GM19193 (cell line): Measurements from ENCODE around the gene IFT81.

Experiments
- POLR2A ChIP-seq: IDR thresholded peaks from 4 replicates; pipeline ENCODE4 v1.6.1; 2011; ENCODE audit not compliant: insufficient read depth, insufficient read length; ENCODE audit errors: extremely low read depth

Gene IFT81

DNA sequence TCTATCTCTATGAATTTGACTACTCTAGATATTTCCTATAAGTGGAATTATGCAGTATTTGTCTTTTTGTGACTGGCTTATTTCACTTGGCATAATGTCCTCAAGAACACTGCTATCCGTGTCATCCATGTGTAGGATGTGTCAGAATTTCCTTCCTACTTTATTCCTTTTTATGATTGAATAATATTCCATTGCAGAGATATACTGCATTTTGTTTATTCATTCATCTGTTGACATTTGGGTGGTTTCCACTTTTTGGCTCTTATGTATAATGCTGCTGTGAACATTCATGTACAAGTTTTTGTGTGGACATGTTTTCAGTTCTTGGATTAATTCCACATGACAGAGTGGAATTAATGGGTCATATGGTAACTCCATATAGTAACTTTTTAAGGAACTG, 111.2 kb downstream of the IFT81 start:
- no peak for TF ChIP-seq POLR2A

DNA sequence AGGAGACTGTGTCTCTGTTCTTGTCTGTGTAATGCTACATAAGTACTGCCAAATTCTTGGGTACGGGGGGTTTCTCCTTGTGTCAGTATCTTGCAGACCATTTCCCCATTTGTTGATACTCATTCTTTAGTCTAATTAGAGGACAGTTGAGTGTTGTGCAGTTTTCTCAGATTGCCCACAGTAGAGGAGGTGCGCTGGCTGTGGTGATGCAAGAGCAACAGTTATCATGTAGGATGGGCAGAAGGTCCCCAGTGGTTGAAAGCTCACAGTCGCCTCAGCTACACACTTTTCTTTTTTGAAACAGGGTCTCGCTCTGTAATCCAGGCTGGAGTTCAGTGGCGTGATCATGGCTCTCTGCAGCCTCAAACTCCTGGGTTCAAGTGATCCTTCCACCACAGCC, 119.1 kb downstream of the IFT81 start:
- TF ChIP-seq POLR2A: no peak

DNA sequence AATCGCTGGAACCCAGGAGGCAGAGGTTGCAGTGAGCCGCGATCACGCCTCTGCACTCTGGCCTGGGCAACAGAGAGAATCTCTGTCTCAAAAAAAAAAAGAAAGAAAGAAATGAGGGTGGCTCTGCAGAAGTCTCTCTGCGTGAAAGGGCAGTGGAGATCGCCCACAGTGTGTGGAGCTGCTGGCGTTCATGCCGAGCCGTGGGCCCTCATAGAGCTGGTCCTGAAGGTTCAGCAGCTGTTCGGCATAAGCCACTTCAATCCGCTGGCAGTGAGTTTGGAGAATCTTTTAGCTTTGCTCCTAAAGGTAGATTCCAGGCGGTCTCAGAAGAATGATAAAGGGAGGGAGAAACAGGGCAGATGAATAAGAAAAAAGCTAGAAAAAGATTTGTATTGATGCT, 120.2 kb downstream of the IFT81 start:
- no peak for TF ChIP-seq POLR2A

DNA sequence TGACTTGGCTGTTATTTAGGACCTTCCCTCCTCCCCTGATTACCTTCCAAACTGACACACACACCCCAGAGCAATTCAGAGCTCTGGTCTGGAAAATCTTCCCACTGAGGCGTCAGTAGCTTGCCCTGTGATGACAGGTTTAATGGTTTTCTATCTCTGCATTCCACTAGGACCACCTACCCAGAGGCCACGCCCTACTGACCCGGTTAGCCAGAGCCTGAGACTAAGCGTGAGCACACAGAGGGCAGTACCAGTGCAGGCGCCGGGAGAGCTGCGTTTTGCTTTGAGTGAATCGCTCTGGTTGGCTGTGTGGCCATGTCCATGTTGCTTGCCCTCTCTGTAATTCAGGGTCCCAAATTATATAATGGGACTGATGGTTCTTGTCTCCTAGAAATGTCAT, 120.7 kb downstream of the IFT81 start:
- TF ChIP-seq POLR2A: no peak

DNA sequence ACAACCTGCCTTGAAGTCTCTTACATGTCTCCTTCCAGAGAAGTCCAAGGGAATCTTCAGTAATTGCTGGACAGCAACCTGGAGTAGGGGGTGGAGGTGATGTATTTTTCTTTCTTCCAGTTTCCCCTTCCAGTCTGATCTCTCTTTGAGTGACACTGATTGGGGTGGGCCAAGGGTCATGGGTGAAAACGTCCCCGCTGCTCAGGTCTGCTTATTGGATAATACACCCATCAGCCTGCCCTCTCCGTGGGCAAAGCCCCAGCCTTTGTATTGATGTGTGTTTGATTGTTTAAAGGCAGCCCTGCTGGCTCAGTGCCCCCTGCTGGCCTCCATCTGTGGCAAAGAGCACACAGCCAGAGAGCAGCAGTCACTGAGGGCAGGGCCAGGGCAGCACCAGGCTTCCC, 121.2 kb downstream of the IFT81 start:
- TF ChIP-seq POLR2A: no peak

DNA sequence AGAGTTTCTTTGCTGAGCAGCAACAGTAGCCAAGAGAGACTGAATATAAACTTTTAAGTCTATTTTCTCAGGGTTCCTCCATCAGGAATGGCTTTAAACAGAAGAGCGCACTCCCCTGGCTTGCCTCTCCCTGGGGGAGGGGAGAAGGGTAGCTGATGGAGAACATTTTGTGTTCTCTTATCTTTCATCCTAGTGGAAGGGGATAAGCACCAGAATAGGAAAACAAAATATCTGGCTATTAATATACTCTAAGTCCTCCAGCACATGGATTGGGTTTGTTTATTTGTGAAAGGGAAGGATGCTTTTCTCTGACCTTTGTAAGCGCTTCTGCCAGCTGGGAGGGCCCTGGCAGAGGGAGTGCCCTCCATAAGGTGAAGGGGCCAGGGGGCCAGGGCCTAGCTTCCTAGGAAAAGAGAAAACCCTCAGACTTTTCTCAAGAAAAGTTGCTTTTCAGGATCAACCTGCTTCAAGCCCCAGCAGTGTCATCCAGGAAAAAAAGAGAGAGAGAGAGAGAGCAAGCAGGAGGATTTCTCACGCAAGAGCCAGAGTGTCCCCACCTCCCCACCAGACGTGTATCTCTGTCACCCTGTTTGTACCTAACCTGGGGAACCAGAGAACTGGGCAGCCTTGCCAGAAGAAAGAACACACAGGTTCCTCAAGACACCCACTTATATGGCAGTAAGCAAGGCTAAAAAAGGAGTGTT, 122.6 kb downstream of the IFT81 start:
- TF ChIP-seq POLR2A: no peak

DNA sequence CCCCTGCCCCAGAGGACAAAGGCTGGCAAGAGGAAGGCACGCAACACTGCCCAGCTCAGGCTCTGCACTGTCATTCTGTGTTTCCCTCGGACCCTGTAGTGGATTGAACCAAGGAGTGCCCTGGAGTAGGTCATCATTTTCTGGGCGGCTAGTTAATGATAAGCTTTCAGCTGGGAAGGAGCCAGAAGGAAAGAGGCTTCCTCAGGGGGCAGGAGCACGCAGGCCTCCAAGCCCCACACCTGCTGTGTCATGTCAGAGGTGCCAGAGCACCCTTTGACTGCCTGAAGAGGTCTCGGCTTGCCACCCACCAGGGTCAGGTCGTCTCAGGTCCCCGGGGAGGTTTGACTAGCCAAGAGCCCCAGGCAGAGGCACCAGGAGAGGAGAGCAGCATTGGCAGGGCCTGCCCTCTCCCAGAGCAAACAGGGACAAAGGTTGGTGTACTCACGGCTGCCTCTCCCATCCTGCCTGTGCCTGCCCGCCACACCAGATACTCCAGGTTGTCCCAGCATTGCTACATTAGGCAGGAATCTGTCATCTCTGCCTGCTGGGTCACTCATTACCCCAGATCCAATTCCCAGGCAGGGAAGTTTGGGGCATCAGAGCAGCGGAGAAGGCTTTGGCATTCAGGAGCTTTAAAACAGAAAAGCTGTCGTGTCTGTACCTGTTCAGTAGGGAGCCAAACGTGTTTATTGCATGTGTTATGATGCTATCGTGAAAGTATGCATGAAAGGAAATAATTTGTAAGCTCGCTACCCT, 123.4 kb downstream of the IFT81 start:
- no peak for TF ChIP-seq POLR2A

DNA sequence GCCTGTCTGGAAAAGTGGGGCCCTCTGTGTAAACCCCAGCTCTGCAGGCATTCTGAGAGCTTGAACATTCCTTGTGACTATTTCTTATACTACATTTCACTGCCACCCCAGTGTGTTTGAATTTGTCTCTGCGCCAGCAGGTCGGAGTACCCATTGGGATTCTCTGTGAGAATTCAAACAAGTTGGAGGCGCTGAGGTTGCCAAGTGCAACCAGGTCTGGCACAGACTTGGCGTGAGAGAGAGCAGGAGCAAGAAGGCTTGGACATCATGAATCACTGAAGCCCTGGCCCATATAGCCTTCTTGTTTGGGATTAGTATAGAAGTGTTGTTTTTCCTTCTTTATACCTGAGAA, 123.9 kb downstream of the IFT81 start:
- TF ChIP-seq POLR2A: no peak

DNA sequence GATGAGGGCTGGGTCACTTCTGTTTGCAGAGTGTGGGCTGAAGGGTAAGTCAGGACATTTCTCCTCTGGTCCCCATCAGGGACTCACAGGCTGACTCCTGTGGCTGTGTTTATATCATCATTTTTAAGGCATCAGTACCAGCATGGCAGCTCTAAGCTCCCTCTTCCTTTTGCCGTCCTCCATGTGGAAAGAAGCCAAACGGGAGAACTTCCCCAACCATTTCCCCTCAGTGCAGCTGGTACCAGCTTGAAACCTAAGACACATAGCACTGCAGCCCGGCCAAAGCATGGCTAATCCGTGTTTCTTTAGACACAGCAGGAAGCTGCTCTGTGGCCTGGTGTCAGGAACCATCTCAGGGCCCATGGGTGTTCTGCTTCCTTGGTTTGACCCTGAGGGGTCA, 124.9 kb downstream of the IFT81 start:
- TF ChIP-seq POLR2A: no peak

DNA sequence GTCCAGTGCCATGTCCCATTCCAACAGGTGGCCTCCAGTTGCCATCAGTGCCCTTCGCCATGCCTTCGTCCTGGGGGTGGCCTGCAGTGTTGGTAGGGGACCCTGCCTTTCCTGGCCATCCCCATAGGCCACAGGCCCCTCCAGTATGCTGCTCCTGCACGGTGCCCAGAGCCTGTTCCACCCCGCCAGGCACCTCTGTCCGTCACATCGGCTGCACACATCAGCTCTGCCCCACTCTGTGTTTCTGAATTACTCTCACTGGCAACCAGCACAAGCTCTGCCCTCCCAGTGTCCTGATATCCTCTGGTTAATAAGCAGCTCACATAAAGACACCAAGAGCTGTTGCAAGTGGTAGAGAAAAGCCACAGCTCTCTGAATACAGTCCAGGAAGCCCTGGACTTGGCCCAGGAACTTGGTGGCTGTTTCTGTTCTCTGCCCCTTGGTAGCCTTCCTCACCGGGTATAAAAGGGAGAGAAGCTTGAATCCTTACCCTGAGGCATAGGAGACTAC, 125.6 kb downstream of the IFT81 start:
- TF ChIP-seq POLR2A: no peak

DNA sequence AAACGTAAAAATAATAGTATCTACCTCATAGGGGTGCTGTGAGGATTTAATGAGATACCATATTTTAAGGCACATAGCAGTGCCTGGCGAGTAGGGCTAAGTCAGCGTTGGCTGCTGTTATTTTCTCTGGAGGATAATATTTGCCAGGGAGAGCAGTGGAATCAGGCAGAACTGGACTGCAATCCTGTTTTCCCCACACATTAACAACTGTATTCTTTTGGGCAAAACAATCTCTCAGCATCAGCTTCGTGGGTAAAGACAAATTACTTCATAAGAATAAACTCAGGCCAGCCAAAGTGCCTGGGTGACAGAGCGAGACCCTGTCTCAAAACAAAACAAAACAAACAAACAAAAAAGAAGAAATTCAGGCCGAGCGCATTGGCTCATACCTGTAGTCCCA, 127.2 kb downstream of the IFT81 start:
- TF ChIP-seq POLR2A: no peak

DNA sequence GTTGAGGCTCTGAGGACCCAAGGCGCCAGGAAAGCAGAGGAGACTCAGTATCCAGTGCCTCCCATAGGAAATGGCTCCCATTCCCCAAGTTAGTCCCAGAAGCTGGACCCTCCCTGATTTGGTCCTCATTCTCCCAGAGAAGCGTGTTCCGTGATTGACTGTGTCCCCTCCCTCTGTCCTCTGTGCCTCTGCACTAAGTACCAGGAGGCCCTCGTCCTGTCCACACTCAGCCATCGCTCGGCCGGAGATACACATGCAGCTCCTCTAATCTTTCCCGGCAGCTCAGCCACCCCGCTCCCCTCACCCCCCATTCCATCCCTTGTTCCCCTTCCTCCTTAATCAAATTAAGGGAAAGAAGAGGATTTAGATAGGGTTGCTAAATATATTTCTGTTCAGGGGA, 128.6 kb downstream of the IFT81 start:
- TF ChIP-seq POLR2A: no peak

DNA sequence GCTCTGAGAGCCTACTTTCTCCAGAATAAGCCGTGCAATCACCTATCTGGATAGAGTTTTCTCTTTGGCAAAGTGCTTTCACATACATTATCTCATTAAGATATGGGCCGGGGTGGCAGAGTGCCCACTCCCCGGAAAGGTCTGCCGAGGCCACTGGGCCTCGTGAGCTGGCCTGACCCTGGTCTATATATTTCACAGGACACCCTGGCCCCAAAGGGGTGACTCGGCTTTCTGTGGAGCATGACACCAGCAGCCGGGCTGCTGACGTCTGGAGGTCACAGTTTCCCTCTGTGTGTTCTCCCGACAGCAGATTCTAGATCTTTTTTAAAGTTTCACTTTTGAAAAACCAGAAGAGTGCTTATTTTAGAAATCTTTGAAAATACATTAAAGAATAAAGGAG, 129.0 kb downstream of the IFT81 start:
- no peak for TF ChIP-seq POLR2A

DNA sequence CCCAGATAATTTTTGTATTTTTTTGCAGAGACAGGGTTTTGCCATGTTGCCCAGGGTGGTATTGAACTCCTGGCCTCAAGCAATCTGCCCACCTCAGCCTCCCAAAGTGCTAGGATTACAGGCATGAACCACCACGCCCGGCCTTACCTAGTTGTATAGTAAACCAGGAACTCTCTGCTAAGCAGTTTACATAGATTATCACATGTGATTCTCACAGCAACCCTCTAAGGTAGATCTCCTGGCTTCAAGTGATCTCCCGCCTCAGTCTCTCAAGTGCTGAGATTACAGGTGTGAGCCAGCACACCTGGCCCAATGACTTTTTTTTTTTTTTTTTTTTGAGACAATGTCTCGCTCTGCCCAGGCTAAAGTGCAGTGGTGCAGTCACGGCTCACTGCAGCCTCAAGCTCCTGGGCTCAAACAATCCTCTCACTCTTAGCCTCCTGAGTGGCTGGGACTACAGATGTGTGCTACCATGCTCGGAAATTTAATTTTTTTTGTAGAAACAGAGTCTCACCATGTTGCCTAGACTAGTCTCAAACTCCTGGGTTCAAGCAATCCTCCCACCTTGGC, 130.9 kb downstream of the IFT81 start:
- no peak for TF ChIP-seq POLR2A

DNA sequence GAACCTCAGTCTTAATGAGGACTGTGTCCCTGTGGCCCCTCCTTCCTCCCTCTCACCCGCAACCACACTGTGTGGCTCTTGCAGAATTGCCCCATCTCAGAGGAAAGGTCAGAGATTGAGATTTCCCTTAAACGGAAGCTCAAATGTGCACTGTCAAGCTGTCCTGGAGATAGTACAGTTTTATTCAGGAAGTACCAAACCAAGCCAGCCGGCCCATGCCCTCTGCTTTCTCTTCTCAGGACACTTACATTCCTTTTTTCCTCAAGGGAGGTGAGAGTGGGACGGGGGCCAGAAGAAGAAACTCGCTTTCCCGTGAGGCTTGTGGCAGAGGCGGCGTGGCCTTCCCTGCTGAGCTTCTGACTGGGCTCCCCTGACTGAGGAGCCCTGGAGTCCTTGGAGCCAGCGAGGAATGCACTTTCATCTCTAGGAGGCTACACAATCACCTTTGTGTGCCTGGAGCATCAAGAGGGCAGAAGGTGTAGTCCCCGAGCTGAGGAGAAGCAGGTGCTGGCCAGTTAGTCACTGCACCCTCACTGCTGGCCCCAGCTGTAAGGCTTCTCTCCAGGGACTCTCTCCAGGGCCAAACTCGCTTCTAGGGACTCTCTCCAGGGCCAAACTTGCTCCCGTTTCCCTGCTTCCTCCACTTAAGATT, 132.7 kb downstream of the IFT81 start:
- no peak for TF ChIP-seq POLR2A

DNA sequence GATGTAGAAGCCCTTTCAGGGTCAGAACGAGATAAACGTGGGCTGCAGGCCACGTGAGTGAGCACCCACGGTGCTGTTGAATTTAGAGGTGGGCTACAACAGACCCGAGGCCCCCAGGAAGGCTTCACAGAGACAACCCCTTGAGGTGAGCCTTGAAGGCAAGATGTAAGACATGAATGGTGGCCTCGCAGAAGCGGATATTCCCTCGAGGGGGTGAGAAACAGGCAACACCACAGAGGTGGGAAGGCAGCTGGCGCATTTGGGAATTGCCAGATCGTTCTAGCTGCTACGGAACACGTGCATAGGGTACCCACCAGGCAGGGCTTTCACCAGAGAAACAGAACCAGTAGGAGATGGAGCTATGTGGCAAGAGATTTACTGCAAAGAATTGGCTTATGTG, 134.3 kb downstream of the IFT81 start:
- TF ChIP-seq POLR2A: no peak
